GM19238 (cell line): ENCODE measurements around the gene CERS3.

ENCODE experiments used
- DNase-seq: peaks from one replicate; pipeline ENCODE4 v3.0.0; 2011; ENCODE audit warnings: low spot score; ENCODE audit not compliant: insufficient read length

The CERS3 gene

GRCh38 chr15:100385300-100386050 is 143.3 kb downstream of the CERS3 start:
- DNase-seq, result no peak

GRCh38 chr15:100384108-100384410 is 144.7 kb downstream of the CERS3 start:
- no peak for DNase-seq

GRCh38 chr15:100383302-100384107 is 145.2 kb downstream of the CERS3 start:
- no peak for DNase-seq

- no peak for DNase-seq
Measured at GRCh38 chr15:100373942-100374341, 154.8 kb downstream of the CERS3 start.

- no peak for DNase-seq
Measured at GRCh38 chr15:100373120-100373896, 155.4 kb downstream of the CERS3 start.

GRCh38 chr15:100372739-100373119 is 156.0 kb downstream of the CERS3 start:
- no peak for DNase-seq

- no peak for DNase-seq
Measured at GRCh38 chr15:100355342-100355741, 173.4 kb downstream of the CERS3 start.

GRCh38 chr15:100353449-100353848 is 175.3 kb downstream of the CERS3 start:
- DNase-seq, result no peak

- DNase-seq, result no peak
Measured at GRCh38 chr15:100350434-100351226, 178.1 kb downstream of the CERS3 start.
